Duodenal mucosa (tissue), 2 donors: ENCODE results near the gene KRT6B.

ENCODE experiments used
- H3K27ac ChIP-seq: one replicate; pipeline ENCODE4 v1.7.0; 2013; ENCODE audit warnings: low read depth, low read length
- H3K27me3 ChIP-seq, 2 donors: one replicate each; pipeline ENCODE4 v1.7.0; 2013; ENCODE audit warnings: low read length in 2 of 2, control low read depth in 1 of 2; ENCODE audit not compliant: insufficient read depth in 2 of 2, control insufficient read depth in 1 of 2
- H3K36me3 ChIP-seq, 2 donors: one replicate each; pipeline ENCODE4 v1.7.0; 2013; ENCODE audit warnings: low read length in 2 of 2, control low read depth in 1 of 2; ENCODE audit not compliant: insufficient read depth in 2 of 2, control insufficient read depth in 1 of 2
- H3K4me1 ChIP-seq, 2 donors: one replicate each; pipeline ENCODE4 v1.7.0; 2013; ENCODE audit warnings: low read length in 2 of 2, control low read depth in 1 of 2; ENCODE audit not compliant: insufficient read depth in 2 of 2, control insufficient read depth in 1 of 2
- H3K4me3 ChIP-seq, 2 donors: one replicate each; pipeline ENCODE4 v1.7.0; 2013; ENCODE audit warnings: low read length in 2 of 2, low read depth in 1 of 2
- H3K9ac ChIP-seq, 2 donors: one replicate each; pipeline ENCODE4 v1.7.0; 2013; ENCODE audit warnings: low read length in 2 of 2, low read depth in 1 of 2
- H3K9me3 ChIP-seq, 2 donors: one replicate each; pipeline ENCODE4 v1.7.0; 2013; ENCODE audit warnings: low read length in 2 of 2, control low read depth in 1 of 2; ENCODE audit not compliant: control insufficient read depth in 1 of 2

KRT6B gene

DNA sequence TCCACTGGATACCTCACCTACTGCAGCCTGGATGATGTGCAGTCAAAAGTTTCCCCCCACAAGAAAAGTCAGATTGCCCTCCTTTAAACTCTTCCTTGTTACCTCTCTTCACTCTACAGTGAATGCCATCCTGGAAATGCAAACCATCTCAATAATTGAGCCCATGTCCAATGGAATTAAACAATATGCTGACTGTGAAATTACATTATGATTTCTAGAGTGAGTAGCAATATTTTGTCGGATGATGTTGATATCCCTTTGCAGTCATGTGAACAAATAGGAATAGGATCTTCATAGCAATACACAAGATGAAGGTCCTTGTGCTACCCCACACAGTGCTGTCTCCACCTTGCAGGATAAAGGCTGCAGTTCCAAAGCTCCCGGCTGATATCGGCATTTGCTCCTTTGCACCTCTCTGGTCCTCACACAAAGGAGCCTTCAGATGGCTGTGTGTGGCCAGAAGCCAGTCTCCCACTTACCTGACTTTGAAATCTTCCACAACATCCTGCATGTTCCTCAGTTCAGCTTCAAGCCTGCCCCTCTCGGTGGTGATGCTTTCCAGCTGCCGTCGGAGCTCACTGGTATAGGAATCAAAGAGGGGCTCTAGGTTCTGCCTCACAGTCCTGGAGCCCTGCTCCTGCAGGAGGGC is 19.3 kb downstream of the KRT6B start:
- no peaks in the 10 kb centered on the region for H3K9me3 ChIP-seq
- H3K27ac ChIP-seq = no peak overlapping the region
- peaks cover 4 to 5% of the 10 kb centered on the region in 2 donors for H3K27me3 ChIP-seq
- no peaks in the 10 kb centered on the region for H3K36me3 ChIP-seq
- H3K4me1 ChIP-seq = peaks cover 14 to 19% of the 10 kb centered on the region in 2 donors
- H3K4me3 ChIP-seq = no peak overlapping the region
- no peak overlapping the region for H3K9ac ChIP-seq

DNA sequence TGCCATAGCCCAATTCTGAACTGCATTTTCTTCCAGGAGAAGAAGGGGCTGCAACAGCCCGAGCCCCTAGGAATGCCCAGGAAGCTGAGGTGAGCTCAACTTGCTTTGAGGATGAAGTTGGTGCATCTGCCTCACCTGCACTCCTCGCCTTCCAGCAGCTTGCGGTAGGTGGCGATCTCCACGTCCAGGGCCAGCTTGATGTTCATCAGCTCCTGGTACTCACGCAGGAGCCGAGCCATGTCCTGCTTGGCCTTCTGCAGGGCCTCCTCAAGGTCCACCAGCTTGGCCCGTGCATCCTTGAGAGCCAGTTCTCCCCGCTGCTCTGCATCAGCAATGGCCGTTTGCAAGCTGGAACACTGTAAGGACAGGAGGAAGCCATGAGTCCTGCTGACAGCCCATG is 23.8 kb downstream of the KRT6B start:
- Histone ChIP-seq H3K4me1 (no peaks in the 10 kb centered on the region), H3K4me3 (no peak overlapping the region), H3K36me3 (no peaks in the 10 kb centered on the region), H3K27me3 (peaks cover 3 to 4% of the 10 kb centered on the region in 2 donors), H3K9ac (no peak overlapping the region), H3K27ac (no peak overlapping the region), H3K9me3 (no peaks in the 10 kb centered on the region)

DNA sequence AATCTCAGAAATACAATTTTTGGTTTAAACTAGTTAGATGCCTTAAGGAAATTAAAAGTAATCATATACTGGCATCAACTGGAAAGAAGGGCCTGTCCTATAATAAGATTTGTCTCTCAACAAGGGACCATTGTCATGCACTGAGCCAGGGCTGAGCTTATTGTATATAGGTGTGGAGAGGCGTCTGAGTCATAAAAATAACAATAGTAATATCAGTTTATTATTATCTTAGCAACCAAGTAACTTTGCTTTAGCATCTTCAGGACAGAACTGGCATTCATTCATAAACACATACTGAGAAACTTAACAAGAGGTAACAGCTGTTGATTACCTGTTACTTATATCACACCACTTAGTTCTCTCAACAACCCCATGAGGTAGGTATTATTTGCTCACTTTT is 24.9 kb downstream of the KRT6B start:
- no peaks in the 10 kb centered on the region for H3K4me1 ChIP-seq
- no peak overlapping the region for H3K4me3 ChIP-seq
- H3K9me3 ChIP-seq = no peaks in the 10 kb centered on the region
- no peak overlapping the region for H3K9ac ChIP-seq
- no peak overlapping the region for H3K27ac ChIP-seq
- H3K27me3 ChIP-seq = peaks cover 0 to under 1% of the 10 kb centered on the region in 2 donors
- H3K36me3 ChIP-seq = no peaks in the 10 kb centered on the region

DNA sequence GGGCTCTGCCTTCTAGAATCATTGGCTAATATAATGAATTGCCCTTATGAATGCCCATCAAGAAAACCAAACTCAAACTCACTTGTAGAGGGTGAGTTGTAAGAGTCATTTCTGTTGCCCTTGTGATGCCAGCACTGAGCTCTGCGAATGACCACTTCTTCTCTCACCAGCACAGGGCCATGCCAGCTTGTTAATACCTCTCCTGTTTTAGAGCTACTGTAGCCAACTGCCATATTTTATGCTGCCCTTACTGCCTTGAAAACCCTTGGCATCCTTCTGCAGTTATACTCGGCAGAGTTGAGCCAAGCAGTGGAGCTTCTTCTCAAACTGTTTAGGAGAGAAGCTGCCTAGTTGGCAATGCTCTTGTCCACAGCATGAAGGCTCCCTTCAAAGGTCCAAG is 25.9 kb downstream of the KRT6B start:
- Histone ChIP-seq H3K9ac (no peak overlapping the region), H3K4me3 (no peak overlapping the region), H3K27me3 (no peaks in the 10 kb centered on the region), H3K4me1 (no peaks in the 10 kb centered on the region), H3K27ac (no peak overlapping the region), H3K36me3 (no peaks in the 10 kb centered on the region), H3K9me3 (no peaks in the 10 kb centered on the region)

DNA sequence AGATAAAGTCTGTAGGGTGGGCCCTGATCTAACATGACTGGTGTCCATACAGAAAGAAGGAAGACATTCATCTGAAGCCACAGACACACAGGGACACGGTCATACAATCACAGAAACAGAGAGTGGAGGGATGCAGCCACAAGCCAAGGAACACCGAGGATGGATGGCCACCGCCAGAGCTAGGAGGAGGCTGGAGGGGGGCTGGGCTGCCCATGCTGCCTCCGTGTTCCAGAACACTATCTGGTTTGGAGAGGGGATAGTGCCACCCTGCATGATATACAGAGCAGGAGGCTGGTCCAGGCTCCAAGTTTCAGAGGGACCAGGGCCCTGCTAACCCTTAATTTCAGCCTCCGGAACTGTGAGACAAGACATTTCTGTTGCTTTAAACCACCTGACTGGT is 26.5 kb downstream of the KRT6B start:
- Histone ChIP-seq H3K4me3 (no peak overlapping the region), H3K9me3 (no peaks in the 10 kb centered on the region), H3K9ac (no peak overlapping the region), H3K4me1 (no peaks in the 10 kb centered on the region), H3K27ac (no peak overlapping the region), H3K27me3 (no peaks in the 10 kb centered on the region), H3K36me3 (no peaks in the 10 kb centered on the region)

DNA sequence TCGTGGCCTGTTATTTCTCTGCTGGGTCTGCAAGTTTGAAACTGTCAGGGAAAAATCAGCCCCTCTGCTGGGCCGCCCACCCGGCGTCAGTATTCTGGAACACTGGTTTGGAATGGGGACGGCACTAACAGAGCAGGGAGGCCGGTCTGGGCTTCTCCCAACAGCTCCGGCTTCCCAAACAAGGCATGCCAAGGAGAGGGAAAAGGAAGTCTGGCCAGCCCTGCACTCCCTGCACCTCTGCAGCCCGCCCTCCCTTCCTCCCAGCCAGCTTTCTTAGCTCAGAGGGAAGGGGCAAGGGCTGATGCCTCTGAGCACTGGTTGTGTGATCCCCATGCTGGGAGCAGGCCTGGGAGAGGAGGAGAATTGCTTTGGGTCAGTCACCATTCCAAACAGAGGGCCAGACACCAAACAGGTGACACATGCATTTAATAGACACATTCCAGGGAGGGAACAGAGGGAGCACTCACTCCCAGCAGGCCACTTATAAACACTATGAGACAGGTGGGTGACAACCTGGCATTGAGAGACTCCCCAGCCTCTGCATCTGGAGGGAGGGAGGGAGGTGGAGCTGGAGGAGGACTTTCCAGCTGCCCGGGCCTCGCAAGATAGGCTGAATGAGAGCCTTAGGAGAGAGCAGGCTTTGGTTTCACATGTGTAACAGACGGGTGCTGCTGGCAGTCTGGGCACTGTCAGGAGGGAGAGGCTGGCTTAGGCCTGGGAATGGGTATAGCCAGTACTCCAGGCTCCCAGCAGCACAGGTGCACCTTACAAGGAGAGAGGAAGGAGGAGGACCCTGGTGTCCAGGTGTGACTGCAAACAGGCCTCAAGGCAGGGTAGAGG is 28.1 kb downstream of the KRT6B start:
- H3K36me3 ChIP-seq = no peaks in the 10 kb centered on the region
- H3K9me3 ChIP-seq = no peaks in the 10 kb centered on the region
- H3K27me3 ChIP-seq = no peaks in the 10 kb centered on the region
- H3K4me3 ChIP-seq = no peak overlapping the region
- H3K9ac ChIP-seq = no peak overlapping the region
- no peaks in the 10 kb centered on the region for H3K4me1 ChIP-seq
- no peak overlapping the region for H3K27ac ChIP-seq

DNA sequence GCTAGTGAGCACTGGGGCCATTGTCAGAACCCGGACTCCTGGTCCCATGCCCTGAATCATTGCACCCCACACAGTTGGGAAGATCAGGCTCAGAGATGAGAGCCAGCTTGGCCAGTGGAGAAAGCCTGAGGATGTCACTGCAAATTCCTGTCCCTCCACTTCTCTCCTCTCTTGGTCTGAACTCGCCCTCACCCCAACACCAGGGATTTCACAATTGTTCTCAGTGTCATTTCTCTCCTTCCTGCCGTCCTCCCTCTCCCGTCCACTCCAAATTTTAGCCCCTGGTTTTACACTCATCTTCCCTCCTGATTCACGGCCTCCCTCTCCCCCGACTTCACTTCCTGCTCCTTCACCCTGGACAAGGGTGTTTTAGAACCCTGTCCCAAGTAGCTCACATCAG is 28.9 kb downstream of the KRT6B start:
- Histone ChIP-seq H3K9ac (no peak overlapping the region), H3K27me3 (no peaks in the 10 kb centered on the region), H3K36me3 (no peaks in the 10 kb centered on the region), H3K4me1 (no peaks in the 10 kb centered on the region), H3K4me3 (no peak overlapping the region), H3K27ac (no peak overlapping the region), H3K9me3 (no peaks in the 10 kb centered on the region)

DNA sequence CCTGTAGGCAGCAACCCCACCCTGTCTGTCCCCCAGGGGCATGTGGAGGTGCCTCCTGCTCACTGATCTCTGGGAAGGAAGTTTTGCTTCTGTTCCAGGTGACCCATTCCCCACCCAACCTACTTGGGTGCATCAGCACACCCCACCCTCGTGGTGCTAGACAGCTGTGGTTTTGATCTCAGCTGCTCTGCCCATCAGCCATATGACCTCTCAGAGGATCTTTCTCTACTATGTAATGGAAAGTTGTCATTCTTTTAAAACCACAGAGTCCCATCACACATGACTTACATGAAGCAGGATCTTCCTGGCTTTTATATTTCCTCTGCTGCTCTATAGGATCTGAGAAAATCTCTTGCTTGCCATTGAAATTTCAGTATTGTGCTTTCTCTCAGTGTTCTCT is 32.3 kb downstream of the KRT6B start:
- Histone ChIP-seq H3K27me3 (no peaks in the 10 kb centered on the region), H3K36me3 (no peaks in the 10 kb centered on the region), H3K27ac (no peak overlapping the region), H3K9me3 (no peaks in the 10 kb centered on the region), H3K4me3 (no peak overlapping the region), H3K9ac (no peak overlapping the region), H3K4me1 (peaks cover 0 to 6% of the 10 kb centered on the region in 2 donors)

DNA sequence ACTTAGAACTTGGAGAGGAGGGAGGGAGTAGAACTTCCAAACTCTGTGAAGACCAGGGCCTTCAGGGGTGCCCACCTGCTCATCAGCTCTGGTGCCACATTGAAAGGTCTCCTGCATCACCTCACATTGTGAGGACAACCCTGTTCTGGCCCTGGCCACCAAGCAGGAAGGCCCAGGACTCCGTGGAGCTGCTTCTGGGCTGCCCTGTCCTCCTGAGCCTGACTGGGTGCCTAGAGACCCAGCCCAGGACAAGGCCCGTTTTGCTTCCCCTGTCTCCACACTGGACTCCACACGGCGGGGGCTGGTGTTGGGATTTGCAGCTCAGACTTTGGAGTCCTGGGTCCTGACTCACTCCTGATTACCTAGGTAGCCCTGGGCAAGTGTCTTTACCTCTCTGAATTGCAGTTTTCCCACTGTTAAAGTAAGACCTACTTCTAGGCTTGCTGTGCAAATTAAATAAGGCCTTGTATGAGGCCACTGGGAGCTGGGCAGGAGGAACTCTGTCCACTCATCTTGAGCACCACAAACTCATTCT is 33.3 kb downstream of the KRT6B start:
- no peaks in the 10 kb centered on the region for H3K9me3 ChIP-seq
- H3K4me1 ChIP-seq = peaks cover 0 to 6% of the 10 kb centered on the region in 2 donors
- H3K9ac ChIP-seq = no peak overlapping the region
- H3K27me3 ChIP-seq = no peaks in the 10 kb centered on the region
- no peaks in the 10 kb centered on the region for H3K36me3 ChIP-seq
- no peak overlapping the region for H3K27ac ChIP-seq
- no peak overlapping the region for H3K4me3 ChIP-seq

DNA sequence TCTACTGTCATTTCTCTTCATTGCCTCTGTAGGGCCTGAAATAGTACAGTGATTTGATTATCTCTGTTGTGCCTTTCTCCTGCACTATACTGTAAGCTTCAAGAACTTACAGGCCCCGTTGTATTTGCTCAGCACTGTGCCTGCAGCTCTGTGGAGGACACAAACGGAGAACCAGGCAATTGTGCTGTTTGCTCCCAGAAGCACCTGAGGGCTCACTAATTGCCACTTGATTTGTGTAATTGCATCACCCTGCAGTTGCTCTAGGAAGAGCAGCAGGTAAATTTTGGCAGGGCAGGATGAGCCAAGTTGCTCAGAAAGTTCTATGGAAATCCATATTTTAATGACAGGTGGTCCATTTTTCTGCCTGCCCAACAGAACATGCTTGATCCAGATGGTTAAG is 34.2 kb downstream of the KRT6B start:
- no peaks in the 10 kb centered on the region for H3K9me3 ChIP-seq
- no peak overlapping the region for H3K4me3 ChIP-seq
- no peaks in the 10 kb centered on the region for H3K36me3 ChIP-seq
- H3K27me3 ChIP-seq = no peaks in the 10 kb centered on the region
- no peak overlapping the region for H3K27ac ChIP-seq
- H3K9ac ChIP-seq = no peak overlapping the region
- H3K4me1 ChIP-seq = peaks cover 0 to 6% of the 10 kb centered on the region in 2 donors
